Stimulated activated CD8-positive, alpha-beta memory T cell treated with anti-CD3 and anti-CD28 coated beads, Interleukin-4, amount 100 ng/mL, for 48 hours (primary cell): ENCODE data around the gene ZNF93.
"Not testable (repeated sequence)": the region's sequence is repeated elsewhere in the genome, so short reads cannot be mapped to it uniquely, and the experiment has no call there.

ENCODE experiments used
- DNase-seq: peaks from one replicate; pipeline ENCODE4 v3.0.0-alpha.2; 2020

Gene ZNF93

GRCh38 chr19:19943848-19944582, 43.3 kb downstream of the ZNF93 start:
- no peak for DNase-seq

DNA sequence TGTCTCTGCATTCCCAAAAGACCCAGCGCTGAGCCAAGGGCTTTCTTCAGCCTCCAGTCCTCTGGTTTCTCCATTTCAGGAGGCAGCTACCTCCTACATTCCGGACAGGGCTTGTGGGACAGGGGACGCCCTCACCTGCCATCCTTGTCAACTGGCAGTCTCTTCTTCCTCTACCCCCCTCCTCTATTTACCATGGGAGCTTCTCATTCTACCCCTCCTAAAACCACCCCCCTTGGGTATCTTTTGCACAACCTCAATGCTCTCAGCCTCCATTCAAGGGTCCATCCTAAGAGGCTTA, 43.8 kb downstream of the ZNF93 start:
- DNase-seq = no peak

- DNase-seq = no peak
These were observed 45.5 kb downstream of the ZNF93 start for GRCh38 chr19:19946226-19946625.

- no peak for DNase-seq
These were observed 48.1 kb downstream of the ZNF93 start for GRCh38 chr19:19948800-19949199.

DNA sequence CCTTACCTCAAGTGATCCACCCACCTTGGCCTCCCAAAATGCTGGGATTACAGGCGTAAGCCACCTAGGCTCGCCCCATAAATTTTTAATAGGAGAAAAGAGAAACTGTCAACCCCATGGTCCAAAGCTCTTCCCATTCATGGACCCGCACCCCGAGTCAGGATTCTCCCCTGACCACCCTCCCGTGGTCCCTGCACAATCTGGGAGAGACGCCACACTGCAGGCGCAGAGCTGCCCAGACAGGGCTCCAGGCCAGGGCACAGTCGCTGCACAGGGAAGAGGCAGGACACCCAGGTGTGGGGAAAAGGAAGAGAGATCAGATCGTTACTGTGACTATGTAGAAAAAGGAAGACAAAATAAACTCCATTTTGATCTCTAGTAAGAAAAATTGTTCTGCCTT, 54.5 kb downstream of the ZNF93 start:
- DNase-seq = no peak

- no peak for DNase-seq
These were observed 55.8 kb downstream of the ZNF93 start for GRCh38 chr19:19956434-19957075.

GRCh38 chr19:19957766-19958165, 57.0 kb downstream of the ZNF93 start:
- not testable (repeated sequence) for DNase-seq

GRCh38 chr19:19959151-19959799, 58.5 kb downstream of the ZNF93 start:
- peak; percentile 75 for DNase-seq

- DNase-seq = no peak
These were observed 63.7 kb downstream of the ZNF93 start for GRCh38 chr19:19964416-19964815.

DNA sequence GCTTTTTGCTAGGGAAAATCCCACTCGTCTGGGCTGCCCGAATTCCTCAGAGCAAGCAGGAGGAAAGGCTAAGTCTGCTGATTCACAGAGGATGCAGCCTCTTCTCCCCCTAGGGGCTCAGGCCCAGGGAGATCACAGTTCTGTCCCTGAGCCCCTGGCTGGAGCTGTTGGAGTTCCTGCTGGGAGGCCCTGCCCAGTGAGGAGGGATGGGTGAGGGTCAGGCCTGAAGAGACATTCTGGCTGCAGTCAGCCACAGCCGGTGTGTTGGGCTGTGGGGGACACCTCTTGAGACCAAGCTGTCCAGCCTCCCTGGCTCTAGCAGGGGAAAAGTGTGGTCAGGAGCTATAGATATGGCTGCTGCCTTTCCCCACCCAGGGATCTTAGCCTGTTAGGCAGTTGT, 65.4 kb downstream of the ZNF93 start:
- DNase-seq = not testable (repeated sequence)

- DNase-seq = no peak
These were observed 66.1 kb downstream of the ZNF93 start for GRCh38 chr19:19966862-19967261.
